ENCODE results near the gene IFT27. TPM values are rescaled to one million over a fixed set of nuclear protein-coding genes. Genes with fewer than 3 reads are reported as not detected.

The IFT27 gene
- total RNA-seq, 1 donor from 2014 or later: 31.7 TPM

GRCh38 chr22:36767035-36767775, 8.7 kb downstream of the IFT27 start:
- Mint-ChIP-seq H3K27me3 (ENCODE audit: insufficient read depth, low read depth) (peaks cover 4% of the 10 kb centered on the region), H3K9me3 (no peaks in the 10 kb centered on the region), H3K4me1 (peaks cover 18% of the 10 kb centered on the region), H3K27ac (peak overlapping the region; percentile 76), H3K36me3 (peaks cover 12% of the 10 kb centered on the region), H3K4me3 (no peak overlapping the region)
- H3K27ac ChIP-seq: no peak overlapping the region
- H3K9ac ChIP-seq: no peak overlapping the region
- DNase-seq (ENCODE audit: low spot score): no peak
- H3K4me3 ChIP-seq: no peak overlapping the region
- no peak overlapping the region for H2AFZ ChIP-seq (replicated peaks)
- H3K79me2 ChIP-seq (ENCODE audit: low read depth): no peaks in the 10 kb centered on the region
- TF ChIP-seq EZH2 (IDR thresholded peaks at IDR 0.05): no peak
- no peak for TF ChIP-seq CTCF (IDR thresholded peaks at IDR 0.05)
- TF ChIP-seq EZH2phosphoT487 (IDR thresholded peaks at IDR 0.05): no peak
- no peak overlapping the region for H3K4me2 ChIP-seq
- H3F3A ChIP-seq (ENCODE audit: low read depth): no peaks in the 10 kb centered on the region
- H3K36me3 ChIP-seq: no peaks in the 10 kb centered on the region
- no peaks in the 10 kb centered on the region for H3K9me3 ChIP-seq (ENCODE audit: low read depth)
- no peaks in the 10 kb centered on the region for H4K20me1 ChIP-seq (ENCODE audit: low read depth)
- H3K27me3 ChIP-seq: no peaks in the 10 kb centered on the region
- no peaks in the 10 kb centered on the region for H3K4me1 ChIP-seq

GRCh38 chr22:36765943-36766450, 9.9 kb downstream of the IFT27 start:
- H3K36me3 ChIP-seq: no peaks in the 10 kb centered on the region
- no peak overlapping the region for H2AFZ ChIP-seq (replicated peaks)
- H3K4me1 Mint-ChIP-seq: peaks cover 13% of the 10 kb centered on the region
- peaks cover 12% of the 10 kb centered on the region for H3K36me3 Mint-ChIP-seq
- H4K20me1 ChIP-seq (ENCODE audit: low read depth): no peaks in the 10 kb centered on the region
- no peaks in the 10 kb centered on the region for H3K79me2 ChIP-seq (ENCODE audit: low read depth)
- no peak overlapping the region for H3K27ac Mint-ChIP-seq
- H3K9ac ChIP-seq: no peak overlapping the region
- no peak overlapping the region for H3K27ac ChIP-seq
- no peak overlapping the region for H3K4me2 ChIP-seq
- no peaks in the 10 kb centered on the region for H3K9me3 ChIP-seq (ENCODE audit: low read depth)
- no peak overlapping the region for H3K4me3 ChIP-seq
- H3K4me3 Mint-ChIP-seq: no peak overlapping the region
- peaks cover 4% of the 10 kb centered on the region for H3K27me3 Mint-ChIP-seq (ENCODE audit: insufficient read depth, low read depth)
- no peaks in the 10 kb centered on the region for H3K4me1 ChIP-seq
- H3K9me3 Mint-ChIP-seq: no peaks in the 10 kb centered on the region
- no peak for TF ChIP-seq EZH2 (IDR thresholded peaks at IDR 0.05)
- no peaks in the 10 kb centered on the region for H3K27me3 ChIP-seq
- DNase-seq (ENCODE audit: low spot score): no peak
- no peaks in the 10 kb centered on the region for H3F3A ChIP-seq (ENCODE audit: low read depth)

- DNase-seq (ENCODE audit: low spot score): no peak
- Mint-ChIP-seq H3K4me3 (peak overlapping the region; percentile 46), H3K36me3 (peaks cover 12% of the 10 kb centered on the region), H3K9me3 (no peaks in the 10 kb centered on the region), H3K27me3 (ENCODE audit: insufficient read depth, low read depth) (peaks cover 4% of the 10 kb centered on the region), H3K4me1 (peaks cover 6% of the 10 kb centered on the region), H3K27ac (no peak overlapping the region)
- no peaks in the 10 kb centered on the region for H3K36me3 ChIP-seq
- no peak overlapping the region for H2AFZ ChIP-seq (replicated peaks)
- H4K20me1 ChIP-seq (ENCODE audit: low read depth): no peaks in the 10 kb centered on the region
- no peaks in the 10 kb centered on the region for H3K27me3 ChIP-seq
- H3K9me3 ChIP-seq (ENCODE audit: low read depth): no peaks in the 10 kb centered on the region
- no peak overlapping the region for H3K4me2 ChIP-seq
- TF ChIP-seq CTCF (IDR thresholded peaks at IDR 0.05) (no peak), EZH2 (IDR thresholded peaks at IDR 0.05) (no peak)
- no peaks in the 10 kb centered on the region for H3K79me2 ChIP-seq (ENCODE audit: low read depth)
- no peaks in the 10 kb centered on the region for H3K4me1 ChIP-seq
- H3K4me3 ChIP-seq: no peak overlapping the region
- H3F3A ChIP-seq (ENCODE audit: low read depth): no peaks in the 10 kb centered on the region
- H3K9ac ChIP-seq: no peak overlapping the region
- H3K27ac ChIP-seq: no peak overlapping the region
Measured at GRCh38 chr22:36765131-36765942, 10.6 kb downstream of the IFT27 start.

Measured in neural progenitor cell (in vitro differentiated cells).